Neural progenitor cell (in vitro differentiated cells): ENCODE results near the gene UGT2B17. TPM values are rescaled to one million over a fixed set of nuclear protein-coding genes. Genes with fewer than 3 reads are reported as not detected.
"Not testable (repeated sequence)": the region's sequence is repeated elsewhere in the genome, so short reads cannot be mapped to it uniquely, and the experiment has no call there.

Source experiments
- DNase-seq: peaks from one replicate; pipeline ENCODE4 v3.0.0-alpha.2; 2016; ENCODE audit warnings: low spot score
- H2AFZ ChIP-seq: fragments of 200-600 bp; sonication (generic); replicated peaks from 2 replicates; pipeline ENCODE4 v1.6.1; 2016; ENCODE audit warnings: antibody characterized with exemption
- H3F3A ChIP-seq: fragments of 200-600 bp; sonication (generic); 2 replicates; pipeline ENCODE4 v1.6.1; 2016; ENCODE audit warnings: antibody characterized with exemption, low read depth
- H3K27ac ChIP-seq: fragments of 200-600 bp; sonication (generic); 2 replicates; pipeline ENCODE4 v1.5.1; 2016; ENCODE audit warnings: mild to moderate bottlenecking
- H3K27me3 ChIP-seq: fragments of 200-600 bp; sonication (generic); 2 replicates; pipeline ENCODE4 v1.6.1; 2016; ENCODE audit warnings: mild to moderate bottlenecking, moderate library complexity
- H3K36me3 ChIP-seq: fragments of 200-600 bp; sonication (generic); 2 replicates; pipeline ENCODE4 v1.5.1; 2016
- H3K4me1 ChIP-seq: fragments of 200-600 bp; sonication (generic); 2 replicates; pipeline ENCODE4 v1.6.1; 2016; ENCODE audit warnings: mixed run types
- H3K4me2 ChIP-seq: fragments of 200-600 bp; sonication (generic); 2 replicates; pipeline ENCODE4 v1.6.1; 2016
- H3K4me3 ChIP-seq: fragments of 200-600 bp; sonication (generic); 2 replicates; pipeline ENCODE4 v1.5.1; 2016
- H3K79me2 ChIP-seq: fragments of 200-600 bp; sonication (generic); 2 replicates; pipeline ENCODE4 v1.6.1; 2016; ENCODE audit warnings: low read depth
- H3K9ac ChIP-seq: fragments of 200-600 bp; sonication (generic); 2 replicates; pipeline ENCODE4 v1.6.1; 2016
- H3K9me3 ChIP-seq: fragments of 200-600 bp; sonication (generic); 2 replicates; pipeline ENCODE4 v1.5.1; 2016; ENCODE audit warnings: low read depth
- H4K20me1 ChIP-seq: fragments of 200-600 bp; sonication (generic); 2 replicates; pipeline ENCODE4 v1.6.1; 2016; ENCODE audit warnings: low read depth
- H3K27ac Mint-ChIP-seq: 3 replicates; pipeline ENCODE4 v1.8.0; 2021; ENCODE audit warnings: mixed read lengths
- H3K27me3 Mint-ChIP-seq: 2 replicates; pipeline ENCODE4 v1.8.0; 2022; ENCODE audit warnings: low read depth, mild to moderate bottlenecking, inconsistent platforms, moderate library complexity, mixed read lengths; ENCODE audit not compliant: insufficient read depth
- H3K36me3 Mint-ChIP-seq: 3 replicates; pipeline ENCODE4 v1.8.0; 2021; ENCODE audit warnings: mixed read lengths
- H3K4me1 Mint-ChIP-seq: 3 replicates; pipeline ENCODE4 v1.8.0; 2021; ENCODE audit warnings: mixed read lengths
- H3K4me3 Mint-ChIP-seq: 3 replicates; pipeline ENCODE4 v1.8.0; 2021; ENCODE audit warnings: mild to moderate bottlenecking, moderate library complexity, mixed read lengths
- H3K9me3 Mint-ChIP-seq: 3 replicates; pipeline ENCODE4 v1.8.0; 2020; ENCODE audit warnings: mixed read lengths
- EZH2 ChIP-seq: fragments of 200-600 bp; sonication (generic); IDR thresholded peaks from 2 replicates; pipeline ENCODE4 v1.6.1; 2017; ENCODE audit warnings: antibody characterized with exemption, mild to moderate bottlenecking, moderate library complexity
- EZH2phosphoT487 ChIP-seq: fragments of 200-600 bp; sonication (generic); IDR thresholded peaks from 2 replicates; pipeline ENCODE4 v1.6.1; 2017; ENCODE audit warnings: antibody characterized with exemption
- total RNA-seq: library from RNA; depleted of rRNA; stranded (reverse); fragments of >200 nt; gene quantifications from 2 replicates; pipeline ENCODE4 v1.2.3, GENCODE V29; 2015; ENCODE audit warnings: low replicate concordance
- TF ChIP-seq, protein P1 (sequence below): fragments of 200-600 bp; sonication (generic); IDR thresholded peaks from 2 replicates; pipeline ENCODE4 v1.5.1; 2017; ENCODE audit warnings: antibody characterized with exemption, mild to moderate bottlenecking

UGT2B17 gene
- total RNA-seq, 1 donor from 2014 or later: not detected

GRCh38 chr4:68518889-68519288 lies 57.2 kb downstream of the UGT2B17 start:
- Histone ChIP-seq H3K27me3 (no peaks in the 10 kb centered on the region), H3F3A (no peaks in the 10 kb centered on the region), H3K79me2 (no peaks in the 10 kb centered on the region), H3K36me3 (no peaks in the 10 kb centered on the region), H3K27ac (no peak overlapping the region), H4K20me1 (no peaks in the 10 kb centered on the region), H3K9me3 (no peaks in the 10 kb centered on the region), H3K4me2 (no peak overlapping the region), H2AFZ (no peak overlapping the region), H3K9ac (no peak overlapping the region), H3K4me1 (no peaks in the 10 kb centered on the region), H3K4me3 (no peak overlapping the region)
- Mint-ChIP-seq H3K4me1 (no peaks in the 10 kb centered on the region), H3K9me3 (no peaks in the 10 kb centered on the region), H3K4me3 (no peak overlapping the region), H3K36me3 (no peaks in the 10 kb centered on the region), H3K27ac (no peak overlapping the region), H3K27me3 (no peaks in the 10 kb centered on the region)
- no peak for DNase-seq
- TF ChIP-seq EZH2phosphoT487 (no peak), EZH2 (no peak)
- TF ChIP-seq, protein P1, sequence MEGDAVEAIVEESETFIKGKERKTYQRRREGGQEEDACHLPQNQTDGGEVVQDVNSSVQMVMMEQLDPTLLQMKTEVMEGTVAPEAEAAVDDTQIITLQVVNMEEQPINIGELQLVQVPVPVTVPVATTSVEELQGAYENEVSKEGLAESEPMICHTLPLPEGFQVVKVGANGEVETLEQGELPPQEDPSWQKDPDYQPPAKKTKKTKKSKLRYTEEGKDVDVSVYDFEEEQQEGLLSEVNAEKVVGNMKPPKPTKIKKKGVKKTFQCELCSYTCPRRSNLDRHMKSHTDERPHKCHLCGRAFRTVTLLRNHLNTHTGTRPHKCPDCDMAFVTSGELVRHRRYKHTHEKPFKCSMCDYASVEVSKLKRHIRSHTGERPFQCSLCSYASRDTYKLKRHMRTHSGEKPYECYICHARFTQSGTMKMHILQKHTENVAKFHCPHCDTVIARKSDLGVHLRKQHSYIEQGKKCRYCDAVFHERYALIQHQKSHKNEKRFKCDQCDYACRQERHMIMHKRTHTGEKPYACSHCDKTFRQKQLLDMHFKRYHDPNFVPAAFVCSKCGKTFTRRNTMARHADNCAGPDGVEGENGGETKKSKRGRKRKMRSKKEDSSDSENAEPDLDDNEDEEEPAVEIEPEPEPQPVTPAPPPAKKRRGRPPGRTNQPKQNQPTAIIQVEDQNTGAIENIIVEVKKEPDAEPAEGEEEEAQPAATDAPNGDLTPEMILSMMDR: no peak

GRCh38 chr4:68505452-68505851 lies 70.7 kb downstream of the UGT2B17 start:
- not testable (repeated sequence) for H3K27ac Mint-ChIP-seq, H3K27ac ChIP-seq, H2AFZ ChIP-seq, H3K36me3 Mint-ChIP-seq, H3K79me2 ChIP-seq, H3K9me3 Mint-ChIP-seq, H4K20me1 ChIP-seq, H3K9ac ChIP-seq, H3K4me1 Mint-ChIP-seq, H3F3A ChIP-seq, DNase-seq, H3K27me3 Mint-ChIP-seq, H3K4me2 ChIP-seq, H3K36me3 ChIP-seq, H3K4me3 ChIP-seq, H3K27me3 ChIP-seq, H3K4me1 ChIP-seq, H3K9me3 ChIP-seq, H3K4me3 Mint-ChIP-seq

DNA sequence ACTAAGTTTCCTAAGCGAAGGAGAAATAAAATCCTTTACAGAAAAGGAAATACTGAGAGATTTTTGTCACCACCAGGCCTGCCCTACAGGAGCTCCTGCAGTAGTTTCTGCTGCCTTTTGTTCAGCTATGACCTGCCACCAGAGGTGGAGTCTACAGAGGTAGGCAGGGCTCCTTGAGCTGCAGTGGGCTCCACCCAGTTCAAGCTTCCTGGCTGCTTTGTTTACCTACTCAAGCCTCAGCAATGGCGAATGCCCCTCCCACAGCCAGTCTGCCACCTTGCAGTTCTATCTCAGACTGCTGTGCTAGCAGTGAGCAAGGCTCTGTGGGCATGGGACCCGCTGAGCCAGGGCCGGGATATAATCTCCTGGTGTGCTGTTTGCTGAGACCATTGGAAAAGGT lies 71.3 kb downstream of the UGT2B17 start:
- H3F3A ChIP-seq, DNase-seq, H3K4me3 Mint-ChIP-seq, H4K20me1 ChIP-seq, H3K9me3 ChIP-seq, H3K79me2 ChIP-seq, H3K4me2 ChIP-seq, H3K27ac ChIP-seq, H3K27me3 Mint-ChIP-seq, H3K9me3 Mint-ChIP-seq, H3K4me3 ChIP-seq, H3K4me1 ChIP-seq, H3K27me3 ChIP-seq, H2AFZ ChIP-seq, H3K36me3 Mint-ChIP-seq, H3K27ac Mint-ChIP-seq, H3K4me1 Mint-ChIP-seq, H3K9ac ChIP-seq, H3K36me3 ChIP-seq: not testable (repeated sequence)

GRCh38 chr4:68503462-68503861 lies 72.7 kb downstream of the UGT2B17 start:
- not testable (repeated sequence) for H3K4me2 ChIP-seq, H3K4me3 Mint-ChIP-seq, H3F3A ChIP-seq, H3K9me3 Mint-ChIP-seq, DNase-seq, H3K27me3 ChIP-seq, H3K36me3 Mint-ChIP-seq, H3K9me3 ChIP-seq, H3K36me3 ChIP-seq, H3K4me3 ChIP-seq, H3K4me1 Mint-ChIP-seq, H2AFZ ChIP-seq, H4K20me1 ChIP-seq, H3K79me2 ChIP-seq, H3K4me1 ChIP-seq, H3K27me3 Mint-ChIP-seq, H3K27ac ChIP-seq, H3K9ac ChIP-seq, H3K27ac Mint-ChIP-seq

DNA sequence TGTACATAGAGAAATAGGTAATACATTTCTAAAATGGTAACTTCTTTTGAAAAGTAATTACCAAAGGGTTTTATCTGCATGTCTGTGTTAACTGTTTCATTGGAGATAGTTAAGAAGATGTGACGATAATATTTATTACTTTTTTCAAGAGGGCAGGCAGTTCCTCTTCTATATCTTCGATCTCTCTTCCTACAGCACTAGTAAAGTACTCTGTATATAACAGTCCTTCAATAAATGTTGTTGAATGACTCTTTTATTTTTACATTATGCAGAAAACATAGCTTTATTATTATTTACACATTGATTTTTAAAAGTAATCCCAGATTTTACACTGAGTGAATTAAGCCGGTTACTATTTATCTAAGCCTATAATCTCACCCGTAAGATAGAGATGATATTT lies 77.1 kb downstream of the UGT2B17 start:
- no peaks in the 10 kb centered on the region for H3K79me2 ChIP-seq
- H3K27ac Mint-ChIP-seq: no peak overlapping the region
- no peaks in the 10 kb centered on the region for H3K27me3 Mint-ChIP-seq
- no peak for DNase-seq
- no peaks in the 10 kb centered on the region for H3K36me3 Mint-ChIP-seq
- no peaks in the 10 kb centered on the region for H3K4me1 Mint-ChIP-seq
- H3K36me3 ChIP-seq: no peaks in the 10 kb centered on the region
- H4K20me1 ChIP-seq: no peaks in the 10 kb centered on the region
- no peaks in the 10 kb centered on the region for H3K9me3 ChIP-seq
- no peaks in the 10 kb centered on the region for H3K27me3 ChIP-seq
- no peaks in the 10 kb centered on the region for H3K4me1 ChIP-seq
- no peak overlapping the region for H3K4me3 Mint-ChIP-seq
- TF ChIP-seq EZH2phosphoT487 (no peak), EZH2 (no peak)
- TF ChIP-seq, protein P1: no peak
- H3K4me2 ChIP-seq: no peak overlapping the region
- H3K4me3 ChIP-seq: no peak overlapping the region
- no peak overlapping the region for H3K9ac ChIP-seq
- no peak overlapping the region for H2AFZ ChIP-seq
- no peak overlapping the region for H3K27ac ChIP-seq
- H3K9me3 Mint-ChIP-seq: no peaks in the 10 kb centered on the region
- no peaks in the 10 kb centered on the region for H3F3A ChIP-seq
